HG02870 (cell line): ENCODE results near the gene ULK4.
"Not testable (repeated sequence)": the region's sequence is repeated elsewhere in the genome, so short reads cannot be mapped to it uniquely, and the experiment has no call there.

ENCODE experiments used
- ATAC-seq: cut with Tn5 transposase; IDR thresholded peaks from one replicate; pipeline ENCODE4 v1.9.1; 2021; ENCODE audit warnings: mild to moderate bottlenecking, moderate library complexity; ENCODE audit not compliant: unreplicated experiment

ULK4 gene

GRCh38 chr3:41284934-41285333, 677.0 kb downstream of the ULK4 start:
- ATAC-seq = not testable (repeated sequence)

GRCh38 chr3:41277790-41278465, 684.0 kb downstream of the ULK4 start:
- no peak for ATAC-seq

DNA sequence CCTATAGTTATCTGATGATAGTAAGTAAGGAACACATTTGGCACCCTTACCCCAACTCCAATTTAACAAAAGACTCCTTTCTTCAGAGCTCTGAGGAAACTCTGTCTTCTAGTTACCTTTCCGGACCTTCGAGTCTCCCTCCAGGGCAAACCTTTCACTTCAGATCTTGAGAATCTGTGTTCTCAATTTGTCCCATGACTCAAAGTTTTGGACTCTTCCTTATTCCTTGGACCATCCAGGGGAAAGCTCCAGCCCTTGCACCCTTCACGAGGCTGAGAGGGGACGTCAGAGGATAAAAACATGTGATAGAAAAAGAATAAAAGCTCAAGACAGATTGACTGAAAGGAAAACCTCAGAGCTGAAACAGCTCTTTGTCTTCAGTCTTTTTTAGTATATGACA, 685.7 kb downstream of the ULK4 start:
- no peak for ATAC-seq

DNA sequence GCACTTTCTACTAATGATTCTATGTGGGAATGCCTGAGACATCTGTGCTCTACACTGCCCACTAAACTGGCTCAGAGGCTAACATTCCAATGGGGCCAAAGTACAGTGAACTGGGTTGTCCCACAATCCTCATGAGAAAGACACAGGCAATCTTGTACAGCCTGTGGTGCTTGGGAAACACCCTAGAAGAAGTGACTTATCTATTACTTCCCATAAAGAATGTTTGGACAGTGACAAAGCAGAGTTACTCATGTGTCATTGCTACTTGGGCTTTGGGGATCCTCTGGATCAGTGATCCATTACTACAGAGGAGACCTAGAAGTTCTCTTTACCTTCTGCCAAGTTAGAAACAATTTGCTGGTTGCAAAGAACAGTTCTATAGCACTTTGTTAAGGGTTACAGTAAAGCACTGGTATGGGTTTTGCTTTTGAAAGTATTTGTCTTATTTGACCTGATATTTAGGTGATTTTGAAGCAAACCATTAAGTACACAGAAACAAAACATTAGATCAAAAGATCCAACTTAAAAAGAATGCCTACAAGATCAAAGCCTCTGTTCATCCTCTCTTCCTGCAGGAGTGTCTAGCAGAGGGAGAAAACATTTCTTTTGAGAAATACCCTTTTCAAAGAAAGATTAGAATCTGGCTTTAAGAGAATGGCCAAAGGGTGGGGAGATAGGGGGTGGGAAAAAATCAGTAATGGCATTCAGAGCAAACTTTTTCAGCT, 686.8 kb downstream of the ULK4 start:
- no peak for ATAC-seq

- no peak for ATAC-seq
Observed at GRCh38 chr3:41272667-41273066, 689.2 kb downstream of the ULK4 start.

DNA sequence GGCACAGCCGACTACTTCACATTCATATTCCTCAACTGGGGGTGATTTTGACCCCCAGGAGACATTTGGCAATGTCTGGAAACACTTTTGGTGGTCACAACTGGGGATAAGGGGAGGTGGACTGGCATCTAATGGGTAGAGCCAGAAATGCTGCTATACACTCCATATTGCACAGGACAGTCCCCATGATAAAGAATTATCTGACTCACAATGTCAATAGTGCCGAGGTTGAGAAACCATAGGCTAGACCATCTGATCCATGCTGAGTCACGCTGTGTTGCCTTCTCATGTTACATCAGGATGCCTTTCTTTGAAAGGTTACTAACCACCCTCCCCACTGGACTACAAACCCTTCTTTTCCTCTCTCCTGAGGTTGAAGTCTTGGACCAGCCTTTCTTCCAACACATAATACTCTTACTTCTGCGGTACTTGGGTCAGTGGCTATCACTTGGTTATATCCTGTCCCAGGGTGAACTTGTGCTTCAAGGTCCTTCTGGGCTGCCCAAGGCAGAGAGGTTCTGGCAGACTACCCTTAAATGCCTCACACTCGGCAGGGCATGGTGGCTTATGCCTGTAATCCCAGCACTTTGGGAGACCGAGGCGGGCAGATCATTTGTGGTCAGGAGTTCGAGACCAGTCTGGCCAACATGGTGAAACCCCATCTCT, 693.8 kb downstream of the ULK4 start:
- ATAC-seq = no peak

DNA sequence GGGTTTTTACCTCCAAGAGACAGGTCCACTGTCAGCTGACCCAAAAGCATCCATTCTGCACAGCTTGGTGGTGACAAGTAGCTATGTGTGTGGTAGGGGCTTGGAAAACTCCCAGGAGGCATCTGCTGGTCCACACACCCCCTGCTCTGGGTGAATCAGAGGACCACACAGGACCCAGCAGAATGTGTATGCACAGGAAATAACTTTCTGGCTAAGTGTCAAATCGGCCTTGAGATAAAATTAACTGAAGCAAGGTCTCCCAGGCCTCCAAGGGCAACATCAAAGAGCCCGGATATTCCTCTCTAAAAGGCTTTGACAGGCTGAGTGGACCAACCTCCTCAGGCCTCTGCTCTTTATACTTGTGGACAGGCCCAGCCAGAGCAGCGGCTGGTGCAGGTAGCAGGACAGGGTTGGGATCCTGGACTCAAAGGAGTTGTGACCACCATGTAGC, 696.1 kb downstream of the ULK4 start:
- ATAC-seq = no peak

GRCh38 chr3:41265011-41265545, 696.8 kb downstream of the ULK4 start:
- no peak for ATAC-seq

DNA sequence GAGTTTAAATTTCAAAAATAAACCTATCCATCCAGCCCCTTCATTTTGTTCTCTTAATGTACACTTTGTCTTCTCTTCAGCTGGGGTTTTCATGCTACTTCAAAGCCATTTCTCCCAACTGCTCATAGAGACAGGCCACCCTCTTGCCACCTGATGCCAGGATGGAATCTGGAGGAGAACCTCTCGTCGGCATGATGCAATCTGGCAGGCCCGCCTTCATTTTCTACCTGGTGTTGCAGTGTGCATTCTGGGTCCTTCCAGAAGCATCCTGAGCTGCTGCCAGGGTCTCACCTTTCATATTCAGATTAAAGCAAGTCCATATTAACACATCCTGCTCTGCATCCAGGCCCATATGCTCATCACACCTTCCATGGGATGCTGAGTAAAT, 701.8 kb downstream of the ULK4 start:
- no peak for ATAC-seq

DNA sequence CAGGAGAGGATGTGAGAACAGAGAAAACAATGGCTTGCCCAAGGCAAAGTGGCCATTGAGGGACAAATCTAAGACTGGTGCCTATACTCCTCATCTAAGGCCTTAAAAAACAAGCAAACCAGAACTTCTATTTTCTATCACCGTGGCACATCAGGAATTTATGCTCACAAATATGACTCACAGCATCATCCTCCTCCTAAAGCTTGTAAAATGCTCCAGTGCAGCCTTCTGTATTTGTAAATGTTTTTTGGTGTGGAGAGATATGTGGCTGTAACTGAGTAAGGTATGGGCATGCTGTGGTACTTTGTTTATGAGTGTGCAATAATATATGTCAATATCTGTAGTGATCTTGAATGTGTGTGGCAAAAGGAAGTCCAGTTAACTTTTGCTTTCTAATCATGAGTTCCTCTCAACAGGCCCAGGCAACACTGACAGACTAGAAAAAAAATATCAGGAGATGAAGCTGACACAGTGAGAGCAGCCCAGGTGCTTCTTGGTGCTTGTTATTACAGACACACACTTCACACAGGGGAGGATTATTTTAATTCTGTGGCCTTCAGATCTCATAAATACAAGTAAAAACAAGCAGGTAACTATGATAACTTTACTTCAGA, 702.3 kb downstream of the ULK4 start:
- ATAC-seq = no peak

DNA sequence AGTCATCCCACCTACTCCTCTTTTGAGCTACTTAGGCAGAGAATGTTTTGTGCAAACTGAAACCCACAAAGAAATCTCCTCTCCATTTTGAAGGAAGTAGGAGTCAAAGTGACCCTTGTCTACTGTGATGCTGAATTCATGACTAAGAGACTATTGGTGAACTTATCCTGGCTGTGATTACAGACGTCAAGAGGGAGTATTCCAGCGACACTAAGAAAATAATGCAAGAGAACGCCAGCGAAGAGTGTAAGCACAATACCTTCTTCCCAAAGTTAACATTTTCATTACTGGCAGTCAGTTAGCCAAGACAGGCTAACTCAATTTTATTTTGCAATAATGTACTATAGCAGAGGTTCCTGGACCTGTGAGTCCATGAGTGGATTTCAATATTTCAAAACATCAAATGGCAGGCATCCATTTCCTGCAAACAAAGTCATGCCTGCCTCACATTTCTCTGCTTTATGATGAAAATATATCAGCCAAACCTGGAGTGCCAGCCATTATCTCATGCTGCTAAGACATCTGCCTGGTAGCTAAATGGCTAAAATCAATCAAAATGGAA, 703.6 kb downstream of the ULK4 start:
- no peak for ATAC-seq

DNA sequence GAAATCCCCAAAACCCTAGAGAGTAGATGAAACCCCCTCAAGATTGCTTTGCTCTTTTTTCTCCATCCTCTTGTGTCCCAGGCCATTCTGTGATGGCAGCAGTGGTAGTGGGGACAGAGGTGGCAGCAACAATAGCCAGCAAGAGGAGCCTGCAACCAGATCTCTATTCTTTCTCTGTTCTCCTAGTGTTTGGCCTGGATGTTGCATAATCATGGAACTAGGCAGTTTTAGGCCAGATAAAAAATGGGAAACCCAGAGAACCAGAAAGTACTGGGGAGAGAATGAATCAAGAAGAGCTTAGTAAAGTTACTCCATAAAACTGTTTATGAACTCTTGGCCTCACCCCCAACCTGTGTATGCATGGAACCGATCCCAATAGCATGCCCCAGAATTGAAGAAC, 710.3 kb downstream of the ULK4 start:
- ATAC-seq = no peak

DNA sequence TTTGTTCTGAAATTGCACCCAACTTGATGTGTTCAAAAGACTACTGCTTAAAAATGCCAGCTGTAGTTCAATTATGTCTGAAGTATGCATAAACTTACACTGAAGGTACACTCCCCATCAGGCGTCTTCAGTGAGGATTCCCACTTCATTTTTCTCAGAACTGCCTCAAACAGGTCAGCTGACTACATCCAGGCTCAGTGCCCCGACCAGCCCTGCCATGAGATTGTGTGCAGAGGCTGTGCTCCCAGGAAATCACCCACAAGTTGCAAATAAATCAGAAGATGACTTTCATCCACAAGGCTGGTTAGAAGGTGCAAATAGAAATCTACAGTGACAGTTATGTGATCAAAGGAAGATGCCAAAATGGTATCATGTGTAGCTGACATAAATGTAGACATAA, 711.1 kb downstream of the ULK4 start:
- no peak for ATAC-seq

DNA sequence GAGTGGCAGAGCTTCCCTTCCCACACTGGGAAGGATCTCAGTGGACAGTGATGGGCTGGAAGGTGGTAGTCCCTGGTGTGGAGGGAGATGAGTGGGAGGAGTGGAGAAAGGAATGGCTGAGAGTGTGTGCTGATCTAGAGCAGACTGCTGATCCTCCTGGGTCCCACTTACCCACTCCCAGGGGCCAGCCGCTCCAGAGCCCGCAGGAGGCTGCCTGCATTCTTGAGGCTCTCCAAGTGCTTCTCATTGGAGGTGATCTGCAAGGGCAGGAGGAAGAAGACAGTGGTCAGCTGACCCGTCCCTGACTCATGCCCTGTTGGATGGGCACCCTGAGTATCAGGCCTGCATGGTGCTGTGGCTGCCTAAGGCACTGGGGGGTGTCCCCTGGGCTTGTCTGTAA, 712.6 kb downstream of the ULK4 start:
- ATAC-seq = no peak

GRCh38 chr3:41248525-41248924, 713.4 kb downstream of the ULK4 start:
- no peak for ATAC-seq

DNA sequence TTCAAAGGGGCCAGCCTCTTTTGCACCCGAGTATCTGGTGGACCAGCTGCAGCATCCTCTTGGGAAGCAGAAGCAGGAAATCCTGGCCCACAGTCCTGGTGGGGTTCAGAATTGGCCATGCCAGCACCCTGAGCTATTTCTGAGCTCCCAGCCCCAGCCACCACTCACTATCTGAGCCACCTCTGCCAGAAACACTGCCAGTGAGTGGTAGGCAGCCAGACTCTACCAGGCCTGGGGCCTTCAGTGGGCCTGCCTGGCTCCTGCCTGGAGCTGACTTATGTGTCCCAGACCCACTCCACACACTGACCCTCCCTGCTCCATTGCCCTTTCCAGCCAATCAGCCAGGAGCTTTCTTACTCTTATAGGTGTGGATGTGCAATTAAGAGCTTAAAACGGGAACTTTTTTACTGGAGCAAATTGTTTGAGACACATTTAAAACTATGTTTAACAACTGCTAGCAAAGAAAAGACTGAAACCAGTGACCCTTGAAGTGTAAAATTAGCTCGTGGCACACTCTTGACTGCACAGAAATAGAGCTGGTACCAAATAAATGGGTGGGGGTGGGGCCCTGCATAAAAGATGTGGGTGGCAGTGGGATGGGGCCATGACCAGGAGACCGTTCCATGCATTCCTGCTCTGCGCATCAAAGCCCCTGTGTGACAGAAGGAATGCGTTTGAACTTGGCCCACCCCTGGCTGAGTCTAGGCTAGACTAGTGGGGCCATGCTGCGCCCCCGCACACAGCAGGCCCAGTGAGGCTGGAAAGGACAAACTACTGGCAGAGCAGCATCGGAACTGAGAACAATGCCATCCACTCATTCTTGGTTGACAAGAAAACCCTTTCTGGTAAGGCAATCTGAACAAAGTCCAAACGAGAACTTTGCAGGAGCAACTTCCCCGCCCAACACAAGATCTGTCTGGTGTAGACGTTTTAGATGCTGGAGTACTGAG, 714.6 kb downstream of the ULK4 start:
- ATAC-seq = no peak

DNA sequence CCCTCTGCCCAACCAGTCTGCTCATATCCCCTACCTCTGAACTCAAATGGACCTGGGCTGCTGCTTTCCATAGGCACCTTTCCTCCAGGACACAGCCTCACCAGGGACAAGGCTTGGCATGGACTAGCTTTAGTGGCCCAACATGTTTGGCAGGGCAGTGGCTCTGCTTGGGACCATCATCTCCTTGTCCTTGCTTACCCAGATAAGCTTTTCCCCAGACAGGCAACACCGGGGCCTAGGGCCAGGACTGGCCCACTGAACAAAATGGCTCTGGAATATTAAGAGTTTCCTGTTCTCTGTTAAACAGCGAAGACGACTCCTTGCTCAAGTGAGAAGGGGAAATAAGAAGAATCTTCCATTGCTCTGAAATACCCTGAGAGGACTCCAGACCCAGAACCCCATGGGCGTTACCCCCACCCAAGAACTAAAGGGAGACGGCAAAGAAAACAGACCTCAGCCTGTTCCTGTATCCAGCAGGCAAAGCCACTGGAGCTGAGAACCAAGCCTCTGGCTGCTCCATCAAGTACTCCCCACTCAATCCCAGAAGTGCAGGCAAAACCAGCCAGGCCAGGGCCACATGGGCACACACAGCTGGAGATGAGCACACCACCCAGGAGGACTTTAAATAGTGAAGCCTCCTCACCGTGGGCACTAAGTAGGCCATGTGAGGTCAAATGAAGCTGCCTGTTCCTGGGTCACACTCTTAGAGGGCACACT, 717.1 kb downstream of the ULK4 start:
- no peak for ATAC-seq

DNA sequence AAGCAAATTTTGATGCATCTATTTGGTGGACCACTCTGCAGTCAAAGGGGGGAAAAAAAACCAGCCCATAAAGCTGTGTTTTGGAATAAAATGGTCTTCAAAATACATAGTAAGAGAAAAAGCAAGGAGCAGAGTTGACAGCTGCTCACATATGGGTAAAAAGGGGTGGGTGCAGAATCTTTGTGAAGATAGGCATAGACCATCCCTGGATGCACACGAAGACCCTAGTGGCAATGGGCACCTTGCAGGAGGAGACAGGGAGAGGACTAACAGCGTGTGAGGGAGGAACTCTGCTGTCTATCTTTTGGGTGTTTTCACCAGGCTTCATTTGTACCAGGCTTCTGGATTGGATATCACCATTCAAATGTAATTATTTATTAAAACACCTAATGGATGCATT, 718.7 kb downstream of the ULK4 start:
- no peak for ATAC-seq

- no peak for ATAC-seq
Observed at GRCh38 chr3:41241800-41242571, 719.9 kb downstream of the ULK4 start.
